H1 (cell line): ENCODE measurements around the gene PRPF38A. TPM values are rescaled to one million over a fixed set of nuclear protein-coding genes. Genes with fewer than 3 reads are reported as not detected.

Experiments used
- CTCF ChIA-PET: fragments of 300-600 bp; sonication (Branson Sonifier 250); formaldehyde crosslinking; loops from one replicate; lab custom pipeline; 2021; ENCODE audit not compliant: partially characterized antibody; lab: Charles Lee
- POLR2A ChIA-PET: fragments of 300-600 bp; sonication (Branson Sonifier 250); formaldehyde crosslinking; loops from one replicate; lab custom pipeline; 2021; ENCODE audit warnings: inconsistent platforms; ENCODE audit not compliant: partially characterized antibody; lab: Charles Lee
- DNase-seq, 2 experiments: peaks; one replicate each; pipeline versions ENCODE4 v3.0.0 to v3.0.0-alpha.2; 2010 to 2022; ENCODE audit warnings: low spot score in 2 of 2, low read depth in 1 of 2, mixed read lengths in 1 of 2
- FAIRE-seq: peaks from 2 replicates; lab custom pipeline; 2011; peaks lifted over from hg19 to GRCh38; lab: Jason Lieb, UNC
- H2AFZ ChIP-seq: 2 replicates; pipeline ENCODE4 v1.8.1; 2012; ENCODE audit warnings: low read length, inconsistent platforms
- H2AK5ac ChIP-seq: 2 replicates; pipeline ENCODE4 v1.6.1; 2013; ENCODE audit warnings: low read depth, low read length
- H2BK120ac ChIP-seq: replicated peaks from 2 replicates; pipeline ENCODE3; 2013; ENCODE audit warnings: low read depth, low read length, inconsistent platforms
- H2BK12ac ChIP-seq: 2 replicates; pipeline ENCODE4 v1.6.1; 2013; ENCODE audit warnings: low read depth, low read length
- H2BK15ac ChIP-seq: 2 replicates; pipeline ENCODE4 v1.6.1; 2013; ENCODE audit warnings: low read length
- H2BK20ac ChIP-seq: 2 replicates; pipeline ENCODE4 v1.6.1; 2013; ENCODE audit warnings: low read length
- H2BK5ac ChIP-seq: 2 replicates; pipeline ENCODE4 v1.6.1; 2013; ENCODE audit warnings: low read depth, low read length
- H3K14ac ChIP-seq: 2 replicates; pipeline ENCODE4 v1.6.1; 2013; ENCODE audit warnings: inconsistent platforms; ENCODE audit not compliant: insufficient read length
- H3K18ac ChIP-seq: 2 replicates; pipeline ENCODE4 v1.6.1; 2013; ENCODE audit warnings: low read length; ENCODE audit errors: extremely low read depth
- H3K23ac ChIP-seq: 2 replicates; pipeline ENCODE4 v1.6.1; 2013; ENCODE audit warnings: inconsistent platforms; ENCODE audit not compliant: insufficient read length
- H3K23me2 ChIP-seq: 2 replicates; pipeline ENCODE4 v1.6.1; 2013; ENCODE audit warnings: low read depth, low read length
- H3K27ac ChIP-seq: 2 replicates; pipeline ENCODE4 v1.6.1; 2011; ENCODE audit warnings: low read depth, low read length, inconsistent platforms
- H3K27me3 ChIP-seq, 4 experiments: replicated peaks in 1 of 4; 1 replicate in 1 of 4; 2 replicates in 3 of 4; pipeline versions ENCODE4 v1.6.1 to v1.8.1; 2011 to 2013; ENCODE audit warnings: low read length in 3 of 4, mild to moderate bottlenecking in 3 of 4, inconsistent platforms in 2 of 4, mixed read lengths in 2 of 4, moderate library complexity in 1 of 4; ENCODE audit not compliant: control insufficient read depth in 3 of 4, insufficient read depth in 3 of 4; ENCODE audit errors: extremely low read depth in 1 of 4
- H3K36me3 ChIP-seq, 4 experiments: 2 replicates each; pipeline versions ENCODE4 v1.6.1 to v1.8.1; 2011 to 2013; ENCODE audit warnings: mild to moderate bottlenecking in 4 of 4, low read length in 3 of 4, moderate library complexity in 2 of 4, control low read depth in 1 of 4, inconsistent platforms in 1 of 4; ENCODE audit not compliant: insufficient read depth in 4 of 4, control insufficient read depth in 2 of 4
- H3K4ac ChIP-seq: replicated peaks from 2 replicates; pipeline ENCODE3; 2013; ENCODE audit warnings: low read length, low read depth, mixed read lengths, inconsistent platforms; ENCODE audit not compliant: insufficient read length
- H3K4me1 ChIP-seq, 4 experiments: replicated peaks in 1 of 4; 1 replicate in 1 of 4; 2 replicates in 3 of 4; pipeline versions ENCODE4 v1.6.1 to v1.8.1; 2011 to 2013; ENCODE audit warnings: low read length in 3 of 4, inconsistent platforms in 2 of 4, mixed read lengths in 1 of 4; ENCODE audit not compliant: insufficient read depth in 4 of 4, control insufficient read depth in 3 of 4
- H3K4me2 ChIP-seq, 2 experiments: 2 replicates each; pipeline versions ENCODE4 v1.6.1 to v1.8.1; 2011 to 2013; ENCODE audit warnings: low read depth in 2 of 2, low read length in 2 of 2, control low read depth in 1 of 2, inconsistent platforms in 1 of 2, mild to moderate bottlenecking in 1 of 2; ENCODE audit not compliant: insufficient read depth in 1 of 2
- H3K4me3 ChIP-seq, 4 experiments: fragments of 200-600, 300-600 bp in 1 of 4; sonication (generic), shearing (Covaris generic), sonication (Bioruptor Twin) in 1 of 4; 2 replicates each; pipeline versions ENCODE4 v1.5.1 to v1.8.1; 2011 to 2016; ENCODE audit warnings: low read length in 4 of 4, low read depth in 3 of 4, control low read depth in 2 of 4, inconsistent platforms in 2 of 4, mild to moderate bottlenecking in 2 of 4, mixed read lengths in 1 of 4, moderate library complexity in 1 of 4; ENCODE audit not compliant: insufficient read depth in 2 of 4; ENCODE audit errors: extremely low read depth in 1 of 4
- H3K56ac ChIP-seq: replicated peaks from 2 replicates; pipeline ENCODE3; 2013; ENCODE audit warnings: low read depth, mild to moderate bottlenecking, mixed read lengths, low read length, inconsistent platforms; ENCODE audit not compliant: insufficient read length
- H3K79me1 ChIP-seq: 2 replicates; pipeline ENCODE4 v1.6.1; 2013; ENCODE audit warnings: low read depth, low read length, control low read depth
- H3K79me2 ChIP-seq, 2 experiments: 2 replicates each; pipeline versions ENCODE4 v1.6.1 to v1.8.1; 2012 to 2013; ENCODE audit warnings: low read length in 2 of 2, mild to moderate bottlenecking in 2 of 2, inconsistent platforms in 1 of 2; ENCODE audit not compliant: insufficient read depth in 2 of 2, control insufficient read depth in 1 of 2
- H3K9ac ChIP-seq, 4 experiments: replicated peaks in 1 of 4; 1 replicate in 1 of 4; 2 replicates in 3 of 4; pipeline versions ENCODE4 v1.6.1 to v1.8.1; 2011 to 2013; ENCODE audit warnings: low read depth in 3 of 4, low read length in 3 of 4, control low read depth in 2 of 4, mild to moderate bottlenecking in 2 of 4, moderate library complexity in 2 of 4, inconsistent platforms in 1 of 4; ENCODE audit errors: extremely low read depth in 1 of 4
- H3K9me3 ChIP-seq, 2 experiments: 2 replicates each; pipeline versions ENCODE4 v1.6.1 to v1.8.1; 2012 to 2013; ENCODE audit warnings: mild to moderate bottlenecking in 2 of 2, moderate library complexity in 2 of 2, control low read depth in 1 of 2, inconsistent platforms in 1 of 2, low read depth in 1 of 2, low read length in 1 of 2, mixed read lengths in 1 of 2; ENCODE audit not compliant: insufficient read depth in 2 of 2
- H4K20me1 ChIP-seq, 2 experiments: replicated peaks in 1 of 2; 2 replicates each; pipeline versions ENCODE3 to v1.8.1; 2011 to 2013; ENCODE audit warnings: inconsistent platforms in 2 of 2, low read length in 2 of 2, mild to moderate bottlenecking in 1 of 2; ENCODE audit not compliant: insufficient read depth in 2 of 2, control insufficient read depth in 1 of 2
- H4K5ac ChIP-seq: 2 replicates; pipeline ENCODE4 v1.6.1; 2013; ENCODE audit warnings: low read length, low read depth, mixed read lengths, inconsistent platforms; ENCODE audit not compliant: insufficient read length
- H4K8ac ChIP-seq: 2 replicates; pipeline ENCODE4 v1.8.0; 2013; ENCODE audit warnings: mild to moderate bottlenecking, moderate library complexity, low read length, inconsistent platforms; ENCODE audit not compliant: insufficient read depth; ENCODE audit errors: extremely low read depth
- H4K91ac ChIP-seq: replicated peaks from 2 replicates; pipeline ENCODE3; 2013; ENCODE audit warnings: low read length, mixed read lengths, inconsistent platforms; ENCODE audit not compliant: insufficient read length
- BACH1 ChIP-seq: IDR thresholded peaks from 2 replicates; pipeline ENCODE4 v1.6.1; 2012; ENCODE audit warnings: low read length, improper control_type of control experiment
- CBX5 ChIP-seq: fragments of 300-800, 300-1000 bp; sonication (generic); IDR thresholded peaks from 2 replicates; pipeline ENCODE4 v1.7.1; 2016; ENCODE audit warnings: antibody characterized with exemption, low read length, low read depth
- CHD2 ChIP-seq: IDR thresholded peaks from 2 replicates; pipeline ENCODE4 v1.6.1; 2012; ENCODE audit warnings: low read length, improper control_type of control experiment
- CREB1 ChIP-seq: IDR thresholded peaks from 2 replicates; pipeline ENCODE4 v1.6.1; 2012; ENCODE audit warnings: inconsistent platforms
- KDM4A ChIP-seq: IDR thresholded peaks from one replicate; pipeline ENCODE4 v1.7.1; 2012; ENCODE audit warnings: low read depth, mild to moderate bottlenecking, moderate library complexity, low read length, inconsistent platforms; ENCODE audit not compliant: severe bottlenecking
- PHF8 ChIP-seq: fragments of 200-600 bp; sonication (generic); conservative IDR thresholded peaks from 2 replicates; pipeline ENCODE4 v1.7.1; 2012; ENCODE audit warnings: low read depth, mild to moderate bottlenecking, inconsistent platforms, low read length, moderate library complexity
- POLR2A ChIP-seq, 2 experiments: IDR thresholded peaks; 1 replicate in 1 of 2; 2 replicates in 1 of 2; pipeline ENCODE4 v1.6.1; 2011; ENCODE audit warnings: low read depth in 2 of 2, low read length in 2 of 2, mild to moderate bottlenecking in 2 of 2; ENCODE audit errors: control extremely low read depth in 1 of 2
- SIN3A ChIP-seq, 2 experiments: IDR thresholded peaks in 1 of 2; conservative IDR thresholded peaks in 1 of 2; 2 replicates each; pipeline ENCODE4 v1.6.1; 2011 to 2012; ENCODE audit warnings: low read length in 2 of 2, improper control_type of control experiment in 1 of 2, low read depth in 1 of 2, mild to moderate bottlenecking in 1 of 2
- SP4 ChIP-seq: IDR thresholded peaks from 2 replicates; pipeline ENCODE4 v1.6.1; 2012; ENCODE audit warnings: low read length, inconsistent platforms
- SRF ChIP-seq: IDR thresholded peaks from 2 replicates; pipeline ENCODE4 v1.6.1; 2011; ENCODE audit warnings: mild to moderate bottlenecking, low read depth, low read length, moderate library complexity
- SUZ12 ChIP-seq: fragments of 200-600 bp; sonication (generic); IDR thresholded peaks from 2 replicates; pipeline ENCODE4 v1.6.1; 2012; ENCODE audit warnings: mild to moderate bottlenecking, inconsistent platforms, low read length, moderate library complexity, mixed read lengths
- TBP ChIP-seq: IDR thresholded peaks from 2 replicates; pipeline ENCODE4 v1.6.1; 2011; ENCODE audit warnings: low read depth, low read length, improper control_type of control experiment
- WGBS, 2 experiments: shearing (Covaris generic) in 1 of 2; methylation state at CpG; one replicate each; pipeline versions ENCODE4 v1.1.6 to v1.1.7; 2013 to 2015; ENCODE audit warnings: low lambda C conversion rate in 2 of 2, mixed read lengths in 2 of 2, inconsistent platforms in 1 of 2, low coverage in 1 of 2, missing lambda C conversion rate in 1 of 2; ENCODE audit not compliant: insufficient replicate concordance in 2 of 2, insufficient coverage in 1 of 2, insufficient read length in 1 of 2; ENCODE audit errors: extremely low coverage in 1 of 2, missing lambda C conversion rate in 1 of 2; 5-methylcytosine and 5-hydroxymethylcytosine counted together
- polyA plus RNA-seq, 7 experiments: library from polyadenylated mRNA; depleted of rRNA in 3 of 7; stranded (reverse) in 5 of 7; unstranded in 2 of 7; fragments of >200 nt in 5 of 7; fragments of 200-250 nt in 2 of 7; gene quantifications; 1 replicate in 5 of 7; 2 replicates in 1 of 7; 4 replicates in 1 of 7; pipeline versions ENCODE4 v1.2.1 to v1.2.3, GENCODE V29; 2011 to 2013; ENCODE audit warnings: missing spikeins in 2 of 7, mixed read lengths in 2 of 7
- total RNA-seq: library from RNA; stranded (reverse); fragmentation: NEBNext Ultra II Directional; extraction: Animal tissue kit (Norgen Biotek cat#: 25700); gene quantifications from 2 replicates; pipeline ENCODE4 v1.2.1, GENCODE V29; 2021
- TF ChIP-seq, protein P1 (sequence below): IDR thresholded peaks from 2 replicates; pipeline ENCODE4 v1.6.1; 2011; ENCODE audit warnings: low read depth, mild to moderate bottlenecking, low read length; ENCODE audit not compliant: insufficient read depth
- TF ChIP-seq, protein P2 (sequence below): IDR thresholded peaks from 2 replicates; pipeline ENCODE4 v1.6.1; 2012; ENCODE audit warnings: inconsistent platforms

PRPF38A gene
- total and polyA plus RNA-seq, 2 of the 8 experiments (the other 6 are each of a cell fraction or from before 2014, with no cell fraction given): 25.6 to 76.2 TPM

DNA sequence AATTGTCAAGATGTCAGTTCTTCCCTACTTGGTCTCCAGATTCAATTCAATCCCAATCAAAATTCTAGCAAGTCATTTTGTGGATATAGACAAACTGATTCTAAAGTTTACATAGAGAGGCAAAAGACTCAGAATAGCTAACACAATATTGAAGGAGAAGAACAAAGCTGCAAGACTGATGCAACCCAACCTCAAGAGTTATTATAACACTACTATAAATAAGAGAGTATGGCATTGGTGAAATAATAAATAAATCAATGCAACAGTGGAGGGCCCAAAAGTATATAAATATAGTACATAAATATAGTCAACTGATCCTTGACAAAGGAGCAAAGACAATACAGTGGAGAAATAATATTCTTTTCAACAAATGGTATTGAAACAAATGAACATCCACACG, 49.7 kb downstream of the PRPF38A start:
- no peak overlapping the region for H3K4me3 ChIP-seq
- H3K23me2 ChIP-seq: no peaks in the 10 kb centered on the region; the same call in 1 of the 2 replicates
- H3K14ac ChIP-seq: no peak overlapping the region
- H4K91ac ChIP-seq: no peak overlapping the region
- no peaks in the 10 kb centered on the region for H3K9me3 ChIP-seq
- ChIA-PET POLR2A (interaction anchor here (1.8 kb wide), 1 partner anchor 50 kb away, joined by 4 read pairs; the partner anchor contains the start of genes ORC1 and PRPF38A), CTCF (interaction anchor here (0.6 to 1.6 kb wide), 2 partner anchors 168 to 232 kb away, joined by 3 to 6 read pairs; no protein-coding TSS in a partner anchor)
- no peak overlapping the region for H3K18ac ChIP-seq
- no peak overlapping the region for H2BK12ac ChIP-seq
- H2BK15ac ChIP-seq: no peak overlapping the region
- H3K27ac ChIP-seq: no peak overlapping the region
- peaks cover 0 to 3% (median 1%) of the 10 kb centered on the region in 4 experiments; a peak in 3 of 7 replicates for H3K4me1 ChIP-seq
- FAIRE-seq (no peak), DNase-seq (no peak)
- no peaks in the 10 kb centered on the region for H4K20me1 ChIP-seq
- no peak overlapping the region for H2AFZ ChIP-seq
- H3K9ac ChIP-seq: no peak overlapping the region
- H3K4me2 ChIP-seq: no peak overlapping the region; a peak in 1 of 4 replicates
- H2AK5ac ChIP-seq: no peak overlapping the region
- no peak overlapping the region for H4K5ac ChIP-seq
- H3K27me3 ChIP-seq: no peaks in the 10 kb centered on the region
- H2BK120ac ChIP-seq: no peak overlapping the region
- no peak overlapping the region for H3K4ac ChIP-seq
- H3K79me1 ChIP-seq: no peaks in the 10 kb centered on the region
- no peaks in the 10 kb centered on the region; a peak in 1 of 8 replicates for H3K36me3 ChIP-seq
- WGBS, 2 experiments: 84% methylated on average over 1 of the region's 1 CpG; no CpG with 5 or more reads in 1 of the 2 experiments
- H3K23ac ChIP-seq: no peak overlapping the region
- no peaks in the 10 kb centered on the region; a peak in 1 of 4 replicates for H3K79me2 ChIP-seq
- no peak overlapping the region for H2BK20ac ChIP-seq
- no peak overlapping the region for H3K56ac ChIP-seq
- H2BK5ac ChIP-seq: no peak overlapping the region
- H4K8ac ChIP-seq: no peak overlapping the region
- TF ChIP-seq POLR2A (IDR thresholded peaks at IDR 0.05; ENCODE audit: control extremely low read depth in 1 of 2, low read depth in 2 of 2, low read length in 2 of 2) (no peak), CREB1 (no peak), PHF8 (no peak), SRF (no peak), TBP (no peak), CBX5 (no peak), KDM4A (no peak), SIN3A (conservative IDR thresholded peaks at IDR 0.05 in 1 of 2, IDR thresholded peaks at IDR 0.05 in 1 of 2; ENCODE audit: low read depth in 1 of 2, low read length in 2 of 2) (no peak), CHD2 (no peak), SUZ12 (no peak), SP4 (no peak), BACH1 (no peak)
- TF ChIP-seq, protein P1, sequence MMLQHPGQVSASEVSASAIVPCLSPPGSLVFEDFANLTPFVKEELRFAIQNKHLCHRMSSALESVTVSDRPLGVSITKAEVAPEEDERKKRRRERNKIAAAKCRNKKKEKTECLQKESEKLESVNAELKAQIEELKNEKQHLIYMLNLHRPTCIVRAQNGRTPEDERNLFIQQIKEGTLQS: no peak
- TF ChIP-seq, protein P2, sequence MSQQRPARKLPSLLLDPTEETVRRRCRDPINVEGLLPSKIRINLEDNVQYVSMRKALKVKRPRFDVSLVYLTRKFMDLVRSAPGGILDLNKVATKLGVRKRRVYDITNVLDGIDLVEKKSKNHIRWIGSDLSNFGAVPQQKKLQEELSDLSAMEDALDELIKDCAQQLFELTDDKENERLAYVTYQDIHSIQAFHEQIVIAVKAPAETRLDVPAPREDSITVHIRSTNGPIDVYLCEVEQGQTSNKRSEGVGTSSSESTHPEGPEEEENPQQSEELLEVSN: no peak
